CD4-positive, alpha-beta memory T cell (primary cell): ENCODE results near the gene ZGRF1. TPM values are rescaled to one million over a fixed set of nuclear protein-coding genes. Genes with fewer than 3 reads are reported as not detected.
"Not testable (repeated sequence)": the region's sequence is repeated elsewhere in the genome, so short reads cannot be mapped to it uniquely, and the experiment has no call there.

Source experiments
- CTCF ChIA-PET: fragments of 350-600 bp; sonication (Branson Sonifier 250); formaldehyde crosslinking; loops from one replicate; lab custom pipeline; 2021; ENCODE audit warnings: inconsistent platforms; ENCODE audit not compliant: partially characterized antibody; lab: Charles Lee
- POLR2A ChIA-PET: fragments of 350-600 bp; sonication (Branson Sonifier 250); formaldehyde crosslinking; loops from one replicate; lab custom pipeline; 2021; ENCODE audit not compliant: partially characterized antibody; lab: Charles Lee
- DNase-seq, 5 donors: peaks; one replicate each; pipeline versions ENCODE4 v3.0.0 to v3.0.0-alpha.2; 2020 to 2022; ENCODE audit warnings: mixed read lengths in 1 of 5
- H3K27ac ChIP-seq: one replicate; pipeline ENCODE4 v1.7.0; 2013; ENCODE audit warnings: low read depth, low read length
- H3K27me3 ChIP-seq: 2 replicates; pipeline ENCODE4 v1.7.0; 2013; ENCODE audit warnings: mild to moderate bottlenecking, low read length, moderate library complexity; ENCODE audit not compliant: insufficient read depth
- H3K36me3 ChIP-seq: 2 replicates; pipeline ENCODE4 v1.7.0; 2013; ENCODE audit warnings: mild to moderate bottlenecking, low read length, moderate library complexity; ENCODE audit not compliant: insufficient read depth
- H3K4me1 ChIP-seq: 2 replicates; pipeline ENCODE4 v1.7.0; 2013; ENCODE audit warnings: mild to moderate bottlenecking, low read length, moderate library complexity; ENCODE audit not compliant: insufficient read depth
- H3K4me3 ChIP-seq, 2 donors: one replicate each; pipeline ENCODE4 v1.7.0; 2013; ENCODE audit warnings: low read length in 2 of 2, mild to moderate bottlenecking in 1 of 2
- H3K9me3 ChIP-seq, 2 donors: one replicate each; pipeline ENCODE4 v1.7.0; 2013; ENCODE audit warnings: low read length in 2 of 2, control low read depth in 1 of 2; ENCODE audit not compliant: control insufficient read depth in 1 of 2
- H3K27ac Mint-ChIP-seq, 7 donors: one replicate each; pipeline ENCODE4 v1.8.0; 2020 to 2021; ENCODE audit warnings: mixed read lengths in 7 of 7, mild to moderate bottlenecking in 6 of 7, inconsistent platforms in 3 of 7, moderate library complexity in 3 of 7
- H3K27me3 Mint-ChIP-seq, 2 donors: one replicate each; pipeline ENCODE4 v1.8.0; 2020 to 2021; ENCODE audit warnings: mixed read lengths in 2 of 2
- H3K36me3 Mint-ChIP-seq, 2 donors: one replicate each; pipeline ENCODE4 v1.8.0; 2020 to 2021; ENCODE audit warnings: mixed read lengths in 2 of 2, inconsistent platforms in 1 of 2, mild to moderate bottlenecking in 1 of 2
- H3K4me1 Mint-ChIP-seq, 4 donors: one replicate each; pipeline ENCODE4 v1.8.0; 2020 to 2021; ENCODE audit warnings: mixed read lengths in 4 of 4, mild to moderate bottlenecking in 1 of 4
- H3K4me3 Mint-ChIP-seq, 8 donors: one replicate each; pipeline ENCODE4 v1.8.0; 2020 to 2021; ENCODE audit warnings: mixed read lengths in 8 of 8, mild to moderate bottlenecking in 7 of 8, moderate library complexity in 6 of 8, inconsistent platforms in 3 of 8
- H3K9me3 Mint-ChIP-seq, 8 donors: one replicate each; pipeline ENCODE4 v1.8.0; 2020 to 2021; ENCODE audit warnings: mixed read lengths in 8 of 8, mild to moderate bottlenecking in 5 of 8, inconsistent platforms in 3 of 8, moderate library complexity in 1 of 8
- intact Hi-C: fragments of 100-400 bp; cut with micrococcal nuclease; formaldehyde crosslinking; loops from one replicate; pipeline ENCODE4 v1.15.1; 2023
- polyA plus RNA-seq, 2 donors: library from polyadenylated mRNA; unstranded; fragments of 300-500 nt; fragmentation: Illumina TruSeq; gene quantifications; one replicate each; pipeline ENCODE4 v1.2.3, GENCODE V29; 2021
- total RNA-seq, 2 experiments: library from RNA; stranded (reverse); gene quantifications; one replicate each; pipeline ENCODE4 v1.2.3, GENCODE V29; 2021

ZGRF1 gene
- total and polyA plus RNA-seq, 4 experiments from 2014 or later, result 1.4 to 7.6 (median 3.8) TPM

DNA sequence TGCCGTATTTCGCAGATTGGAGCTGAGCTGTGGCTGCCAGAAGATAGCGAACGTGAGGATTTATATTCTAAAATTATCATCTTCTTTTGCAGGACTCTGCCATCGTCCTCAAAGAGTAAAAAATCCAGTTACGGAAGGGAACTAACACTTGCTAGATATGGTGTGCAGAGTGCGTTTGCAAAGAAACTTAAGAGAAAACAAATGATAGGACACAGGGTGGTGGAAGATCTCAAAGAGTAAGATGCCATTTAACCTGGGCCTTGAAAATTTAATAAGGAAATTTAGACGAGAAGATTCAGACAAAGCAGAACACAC is 800 bp upstream of the ZGRF1 start:
- H3K4me1 Mint-ChIP-seq, result peaks cover 13 to 25% (median 24%) of the 10 kb centered on the region in 4 donors
- no peak overlapping the region for H3K4me3 Mint-ChIP-seq
- H3K36me3 Mint-ChIP-seq, result peaks cover 4 to 9% of the 10 kb centered on the region in 2 donors
- H3K9me3 Mint-ChIP-seq, result no peaks in the 10 kb centered on the region
- ChIA-PET POLR2A (interaction anchor here (1.0 to 1.3 kb wide), 4 partner anchors 38 to 492 kb away, joined by 3 to 5 read pairs (median 4); partner anchors contain the start of genes FAM241A and TIFA), CTCF (interaction anchor here (0.8 to 1.6 kb wide), 3 partner anchors 9 to 128 kb away, joined by 3 to 5 read pairs (median 4); no protein-coding TSS in a partner anchor)
- Histone ChIP-seq H3K4me1 (peaks cover 23% of the 10 kb centered on the region), H3K27me3 (no peaks in the 10 kb centered on the region), H3K4me3 (peak overlapping the region; percentile 71 to 96), H3K36me3 (no peaks in the 10 kb centered on the region), H3K27ac (peak overlapping the region; percentile 93), H3K9me3 (no peaks in the 10 kb centered on the region)
- H3K27ac Mint-ChIP-seq, result no peak overlapping the region
- DNase-seq, result no peak
- intact Hi-C loops, result loop anchor here (1.0 to 5.0 kb wide), 7 partner anchors 70 to 1125 kb away; partner anchors contain the start of genes AP1AR, FAM241A and TIFA
- no peaks in the 10 kb centered on the region for H3K27me3 Mint-ChIP-seq

DNA sequence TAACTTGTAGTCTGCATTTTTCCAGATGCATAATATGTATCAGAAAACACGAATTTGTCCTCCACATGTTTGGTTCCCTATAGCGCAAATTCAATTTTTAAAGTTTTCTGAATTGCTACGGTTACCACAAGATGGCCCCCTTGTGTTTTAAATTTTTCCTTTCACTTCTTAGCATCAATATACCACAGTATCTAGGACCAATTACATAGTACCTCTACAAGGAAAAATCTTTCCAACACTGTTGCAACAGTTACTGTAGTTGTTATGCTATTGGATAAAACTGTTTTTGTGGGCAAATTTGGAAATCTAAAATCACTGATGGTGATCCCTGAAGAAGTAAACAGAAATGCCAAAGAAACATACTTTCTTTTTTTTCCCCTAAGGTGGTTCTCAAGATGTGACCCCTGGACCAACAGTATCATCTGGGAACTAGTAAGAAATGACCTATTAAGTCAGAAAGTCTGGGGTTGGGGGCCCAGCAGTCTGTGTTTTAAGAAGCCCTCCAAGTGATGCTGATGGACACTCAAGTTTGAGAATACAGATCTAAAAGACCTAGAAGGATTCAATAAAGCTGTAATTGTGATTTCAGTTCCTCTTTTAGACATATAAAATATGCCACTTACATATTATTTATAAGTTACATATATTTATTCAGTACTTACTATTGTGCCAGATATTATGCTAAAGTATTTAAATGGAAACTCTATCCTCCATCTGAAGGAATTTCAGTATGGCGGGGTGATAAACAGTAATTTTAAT is 3.1 kb downstream of the ZGRF1 start:
- Histone ChIP-seq H3K27ac (no peak overlapping the region), H3K36me3 (no peaks in the 10 kb centered on the region), H3K27me3 (no peaks in the 10 kb centered on the region), H3K4me1 (peaks cover 19% of the 10 kb centered on the region), H3K9me3 (no peaks in the 10 kb centered on the region), H3K4me3 (no peak overlapping the region)
- H3K4me1 Mint-ChIP-seq, result peaks cover 0 to 8% (median 4%) of the 10 kb centered on the region in 4 donors
- peak overlapping the region in 5 of 7 donors; percentile 56 to 82 (median 63) for H3K27ac Mint-ChIP-seq
- H3K9me3 Mint-ChIP-seq, result no peaks in the 10 kb centered on the region
- ChIA-PET CTCF (interaction anchor here (0.7 to 7.2 kb wide), 3 partner anchors 130 to 318 kb away, joined by 3 to 57 read pairs (median 3); no protein-coding TSS in a partner anchor), POLR2A (no interaction called here)
- no peak overlapping the region for H3K4me3 Mint-ChIP-seq
- H3K36me3 Mint-ChIP-seq, result peaks cover 1 to 3% of the 10 kb centered on the region in 2 donors
- no peaks in the 10 kb centered on the region for H3K27me3 Mint-ChIP-seq
- intact Hi-C loops, result loop anchor here (1.0 kb wide), 2 partner anchors 305 to 318 kb away; no protein-coding TSS in a partner anchor
- DNase-seq, result peak in 4 of 5 donors; percentile 26 to 39 (median 34)

DNA sequence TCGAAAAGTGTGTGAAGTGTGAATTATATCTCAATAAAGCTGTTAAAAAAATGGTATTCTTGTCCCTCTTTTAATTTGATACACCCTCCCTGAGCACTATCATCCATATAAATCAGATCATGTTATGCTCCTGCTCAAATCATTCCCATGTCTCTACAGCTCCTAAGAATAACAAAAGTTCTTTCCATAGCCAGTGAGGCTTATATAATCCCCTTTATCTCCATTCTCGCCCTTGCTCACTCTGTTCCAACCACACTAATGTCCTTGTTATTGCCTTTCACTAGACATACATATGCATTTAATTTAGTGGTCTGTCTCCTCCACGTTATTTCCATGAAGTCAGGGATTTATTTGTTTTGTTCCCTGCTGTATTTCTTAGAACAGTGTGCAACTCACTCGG is 10.5 kb downstream of the ZGRF1 start:
- Mint-ChIP-seq H3K4me1 (no peaks in the 10 kb centered on the region), H3K9me3 (no peaks in the 10 kb centered on the region), H3K27me3 (no peaks in the 10 kb centered on the region), H3K36me3 (peaks cover 1 to 21% of the 10 kb centered on the region in 2 donors), H3K4me3 (no peak overlapping the region), H3K27ac (no peak overlapping the region)
- Histone ChIP-seq H3K4me1 (no peaks in the 10 kb centered on the region), H3K36me3 (no peaks in the 10 kb centered on the region), H3K27ac (no peak overlapping the region), H3K4me3 (no peak overlapping the region), H3K9me3 (no peaks in the 10 kb centered on the region), H3K27me3 (no peaks in the 10 kb centered on the region)
- CTCF ChIA-PET, result no interaction called here
- POLR2A ChIA-PET, result no interaction called here
- DNase-seq, result no peak
- intact Hi-C loops, result no loop called here

DNA sequence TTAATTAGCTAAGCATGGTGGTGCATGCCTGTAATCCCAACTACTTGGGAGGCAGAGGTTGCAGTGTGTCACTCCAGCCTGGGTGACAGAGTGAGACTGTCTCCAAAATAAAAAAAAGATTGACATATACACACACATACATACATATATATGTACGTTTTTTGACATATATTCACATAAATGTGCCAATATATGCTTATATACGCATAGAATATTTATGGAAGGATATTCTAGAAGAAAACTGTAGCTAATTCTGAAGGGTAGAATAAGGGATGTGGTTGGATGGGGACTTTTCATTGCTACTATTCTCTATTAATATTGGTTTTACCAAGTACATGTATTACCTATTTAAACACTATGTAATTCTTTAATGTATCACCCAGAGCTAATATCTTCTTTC is 19.7 kb downstream of the ZGRF1 start:
- Mint-ChIP-seq H3K9me3 (no peaks in the 10 kb centered on the region), H3K27ac (no peak overlapping the region), H3K4me3 (no peak overlapping the region), H3K27me3 (no peaks in the 10 kb centered on the region), H3K4me1 (no peaks in the 10 kb centered on the region), H3K36me3 (peaks cover 0 to 2% of the 10 kb centered on the region in 2 donors)
- no peaks in the 10 kb centered on the region for H3K27me3 ChIP-seq
- no peaks in the 10 kb centered on the region for H3K9me3 ChIP-seq
- no peaks in the 10 kb centered on the region for H3K36me3 ChIP-seq
- intact Hi-C loops, result no loop called here
- ChIA-PET POLR2A (no interaction called here), CTCF (no interaction called here)
- no peaks in the 10 kb centered on the region for H3K4me1 ChIP-seq
- no peak overlapping the region for H3K27ac ChIP-seq
- no peak for DNase-seq
- H3K4me3 ChIP-seq, result no peak overlapping the region

DNA sequence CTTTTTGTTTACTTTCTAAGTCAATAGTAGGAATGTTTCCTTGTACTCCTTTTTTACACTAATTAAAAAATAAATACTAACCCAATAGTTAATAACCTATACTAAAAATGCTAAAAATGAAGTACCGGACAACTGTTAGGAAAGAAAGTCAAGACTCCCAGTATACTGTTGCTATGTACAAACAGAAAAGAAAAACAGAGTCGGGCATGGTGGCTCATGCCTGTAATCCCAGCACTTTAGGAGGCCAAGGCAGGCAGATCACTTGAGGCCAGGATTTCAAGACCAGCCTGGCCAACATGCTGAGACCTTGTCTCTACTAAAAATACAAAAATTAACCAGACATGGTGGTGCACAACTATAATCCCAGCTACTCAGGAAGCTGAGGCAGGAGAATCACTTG is 23.9 kb downstream of the ZGRF1 start:
- H3K4me3 Mint-ChIP-seq, H3K9me3 Mint-ChIP-seq, H3K27me3 Mint-ChIP-seq, H3K27me3 ChIP-seq, H3K36me3 Mint-ChIP-seq, H3K4me1 Mint-ChIP-seq, H3K4me1 ChIP-seq, DNase-seq, intact Hi-C loops, H3K27ac ChIP-seq, H3K4me3 ChIP-seq, CTCF ChIA-PET, H3K27ac Mint-ChIP-seq, POLR2A ChIA-PET, H3K9me3 ChIP-seq, H3K36me3 ChIP-seq: not testable (repeated sequence)

DNA sequence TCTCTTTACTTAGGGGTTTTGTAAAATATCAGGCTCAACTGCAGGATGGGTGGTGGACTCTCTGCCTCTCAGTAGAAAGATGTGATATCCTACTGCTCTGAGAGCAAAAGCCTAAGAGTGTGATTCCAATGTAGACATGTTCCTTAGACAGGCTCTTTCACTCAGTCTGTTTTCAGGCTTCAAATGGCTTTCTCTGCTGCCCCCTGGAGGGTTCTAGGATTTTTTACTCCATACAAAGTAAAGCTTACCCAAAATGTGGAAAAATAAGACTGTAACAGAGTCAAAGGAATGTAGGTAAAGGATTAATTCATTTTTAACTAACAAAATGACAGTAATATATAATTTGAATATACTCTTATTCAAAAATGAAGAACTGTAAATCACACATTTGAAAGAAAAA is 32.1 kb downstream of the ZGRF1 start:
- H3K4me3 ChIP-seq, result no peak overlapping the region
- peak in 4 of 5 donors; percentile 32 to 42 (median 36) for DNase-seq
- no peak overlapping the region for H3K27ac ChIP-seq
- Mint-ChIP-seq H3K4me3 (no peak overlapping the region), H3K9me3 (no peaks in the 10 kb centered on the region), H3K27ac (peak overlapping the region in 2 of 7 donors; percentile 23 to 42), H3K4me1 (peaks cover 0 to 2% (median under 1%) of the 10 kb centered on the region in 4 donors), H3K27me3 (no peaks in the 10 kb centered on the region), H3K36me3 (no peaks in the 10 kb centered on the region)
- no peaks in the 10 kb centered on the region for H3K36me3 ChIP-seq
- ChIA-PET CTCF (interaction anchor here (0.6 to 3.8 kb wide), 20 partner anchors 10 to 510 kb away, joined by 3 to 26 read pairs (median 4); no protein-coding TSS in a partner anchor), POLR2A (interaction anchor here (1.0 kb wide), 1 partner anchor 505 kb away, joined by 3 read pairs; no protein-coding TSS in a partner anchor)
- no peaks in the 10 kb centered on the region for H3K4me1 ChIP-seq
- H3K27me3 ChIP-seq, result no peaks in the 10 kb centered on the region
- intact Hi-C loops, result loop anchor here (1.0 kb wide), 2 partner anchors 276 to 505 kb away; no protein-coding TSS in a partner anchor
- no peaks in the 10 kb centered on the region for H3K9me3 ChIP-seq

DNA sequence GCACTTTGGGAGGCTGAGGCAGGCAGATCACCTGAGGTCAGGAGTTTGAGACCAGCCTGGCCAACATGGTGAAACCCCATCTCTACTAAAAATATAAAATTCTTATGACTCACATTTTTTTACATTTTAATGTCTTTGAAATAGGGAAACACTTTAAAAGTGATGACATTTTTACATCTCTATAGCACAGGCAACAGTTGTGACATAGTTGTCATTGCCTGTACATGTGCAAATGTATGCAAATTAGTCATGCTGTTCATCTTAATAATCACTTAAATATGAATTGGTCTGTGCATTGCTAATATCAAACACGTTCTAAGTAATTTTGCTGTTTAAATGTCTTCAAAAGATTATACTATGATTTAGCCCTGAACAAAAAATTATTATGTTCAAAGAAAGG is 41.7 kb downstream of the ZGRF1 start:
- Histone ChIP-seq H3K36me3 (no peaks in the 10 kb centered on the region), H3K9me3 (no peaks in the 10 kb centered on the region), H3K4me3 (no peak overlapping the region), H3K4me1 (no peaks in the 10 kb centered on the region), H3K27me3 (no peaks in the 10 kb centered on the region), H3K27ac (no peak overlapping the region)
- intact Hi-C loops, result no loop called here
- Mint-ChIP-seq H3K4me1 (no peaks in the 10 kb centered on the region), H3K27me3 (no peaks in the 10 kb centered on the region), H3K9me3 (peaks cover 0 to 5% (median 0%) of the 10 kb centered on the region in 8 donors), H3K4me3 (no peak overlapping the region), H3K27ac (no peak overlapping the region), H3K36me3 (peaks cover 0 to 11% of the 10 kb centered on the region in 2 donors)
- CTCF ChIA-PET, result no interaction called here
- DNase-seq, result no peak
- POLR2A ChIA-PET, result no interaction called here
